Small intestine (tissue), 16 donors: ENCODE data around the gene TESPA1. TPM values are rescaled to one million over a fixed set of nuclear protein-coding genes. Genes with fewer than 3 reads are reported as not detected.
A peak's percentile ranks its signal among the peaks of the same experiment; 100 is the strongest.

Experiments used
- DNase-seq, 2 donors: peaks; one replicate each; pipeline versions ENCODE4 v3.0.0 to v3.0.0-alpha.2; 2013
- FAIRE-seq: peaks from 2 replicates; lab custom pipeline; 2012; peaks lifted over from hg19 to GRCh38; lab: Jason Lieb, UNC
- H3K27ac ChIP-seq, 3 donors: one replicate each; pipeline ENCODE4 v1.5.1; 2013; ENCODE audit warnings: low read length in 2 of 3, mild to moderate bottlenecking in 2 of 3, control low read depth in 1 of 3, inconsistent platforms in 1 of 3, low read depth in 1 of 3, moderate library complexity in 1 of 3
- H3K27me3 ChIP-seq, 3 donors: one replicate each; pipeline ENCODE4 v1.6.1; 2013; ENCODE audit warnings: low read length in 3 of 3, inconsistent platforms in 1 of 3; ENCODE audit not compliant: control insufficient read depth in 3 of 3, insufficient read depth in 3 of 3
- H3K36me3 ChIP-seq, 3 donors: one replicate each; pipeline ENCODE4 v1.6.1; 2013; ENCODE audit warnings: low read length in 3 of 3, inconsistent platforms in 1 of 3, low read depth in 1 of 3, mild to moderate bottlenecking in 1 of 3, moderate library complexity in 1 of 3; ENCODE audit not compliant: control insufficient read depth in 3 of 3, insufficient read depth in 2 of 3
- H3K4me1 ChIP-seq, 3 donors: one replicate each; pipeline ENCODE4 v1.6.1; 2013; ENCODE audit warnings: low read length in 2 of 3, inconsistent platforms in 1 of 3, low read depth in 1 of 3, mild to moderate bottlenecking in 1 of 3, moderate library complexity in 1 of 3; ENCODE audit not compliant: control insufficient read depth in 3 of 3, insufficient read depth in 2 of 3
- H3K4me3 ChIP-seq, 3 donors: one replicate each; pipeline ENCODE4 v1.5.1; 2013; ENCODE audit warnings: low read length in 3 of 3, control low read depth in 1 of 3, inconsistent platforms in 1 of 3, low read depth in 1 of 3, mild to moderate bottlenecking in 1 of 3, moderate library complexity in 1 of 3
- H3K9me3 ChIP-seq, 2 donors: one replicate each; pipeline ENCODE4 v1.6.1; 2013; ENCODE audit warnings: low read depth in 1 of 2, low read length in 1 of 2; ENCODE audit not compliant: control insufficient read depth in 2 of 2, insufficient read depth in 1 of 2
- WGBS, 3 donors: extraction: QIAGEN DNeasy Blood & Tissue Kit; methylation state at CpG; one replicate each; pipeline ENCODE4 v1.1.7; 2013; 5-methylcytosine and 5-hydroxymethylcytosine counted together
- long read RNA-seq, 10 donors: transcript quantifications; one replicate each; lab custom pipeline, GENCODE V29; 2026
- polyA plus RNA-seq, 4 donors: library from polyadenylated mRNA; stranded (reverse) in 3 of 4; unstranded in 1 of 4; fragments of 200-250 nt in 3 of 4; fragments of 120-200 nt in 1 of 4; gene quantifications; one replicate each; pipeline versions ENCODE4 v1.2.1 to v1.2.3, GENCODE V29; 2013
- donor health status: healthy with polysubstance abuse.
- donor health status: control.
- donor health status: control.
- donor health status: Bipolar disorder and iron deficiency.
- donor health status: healthy.

Gene TESPA1
- 1 to 10 TPM in 2 of 4 donors, under 1 TPM in 2; 0.45 to 1.6 (median 0.97) TPM for polyA plus RNA-seq
- long read RNA-seq, donor 1 = 0 reads
- long read RNA-seq, donor 2 = 0 reads
- long read RNA-seq, donor 3 = 0 reads
- long read RNA-seq, donor 4 = 0 reads
- long read RNA-seq, donor 5 = 0 reads
- long read RNA-seq, donor 6 = 0 reads
- long read RNA-seq, donor 7 = 0 reads
- long read RNA-seq, donor 8 = 0 reads
- long read RNA-seq, donor 9 = 0 reads
- long read RNA-seq, donor 10 = 0 reads

GRCh38 chr12:54984658-54985376, at the start of gene TESPA1:
TESPA1 (minus strand) TSS chr12:54984762; CDS start chr12:54974562, 10,200 bp downstream.
- DNase-seq = peak; percentile 9 to 62
- Histone ChIP-seq H3K9me3 (no peaks in the 10 kb centered on the region), H3K36me3 (no peaks in the 10 kb centered on the region), H3K27me3 (peaks cover 0 to 7% (median 0%) of the 10 kb centered on the region in 3 donors), H3K4me3 (no peak within 1 kb of the TSS), H3K27ac (peak within 1 kb of the TSS in 1 of 3 donors; percentile 61), H3K4me1 (no peaks in the 10 kb centered on the region)
- WGBS, 3 donors = 37 to 58% (median 50%) methylated on average over 12 of the region's 12 CpGs
- FAIRE-seq = no peak

DNA sequence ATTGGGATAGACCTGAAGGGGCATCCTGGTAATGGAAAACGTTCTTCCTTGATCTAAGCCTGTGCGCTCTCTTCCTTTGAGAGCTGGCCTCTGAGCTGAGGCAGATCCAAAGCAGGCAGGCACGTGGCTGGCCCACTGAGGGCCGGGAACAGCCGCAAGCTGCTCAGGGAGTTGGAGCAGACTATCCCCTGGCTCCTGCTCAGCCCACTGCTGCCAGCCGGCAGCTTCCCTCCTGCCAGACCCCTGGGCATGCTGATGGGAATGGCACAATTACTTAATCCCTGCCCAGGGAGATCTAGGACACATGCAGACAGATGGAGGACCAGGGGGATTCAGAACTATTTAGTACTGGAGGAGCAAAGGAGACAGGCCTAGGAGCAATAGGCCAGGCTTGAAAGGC, 49.7 kb upstream of the TESPA1 start:
- no peak overlapping the region for H3K4me3 ChIP-seq
- DNase-seq (no peak), FAIRE-seq (no peak)
- WGBS, 3 donors = 64 to 74% (median 67%) methylated on average over 6 of the region's 6 CpGs
- no peaks in the 10 kb centered on the region for H3K9me3 ChIP-seq
- H3K36me3 ChIP-seq = no peaks in the 10 kb centered on the region
- H3K27me3 ChIP-seq = peaks cover 0 to 4% (median 0%) of the 10 kb centered on the region in 3 donors
- H3K4me1 ChIP-seq = no peaks in the 10 kb centered on the region
- no peak overlapping the region for H3K27ac ChIP-seq

GRCh38 chr12:55025508-55025907, 40.9 kb upstream of the TESPA1 start:
- Histone ChIP-seq H3K27ac (no peak overlapping the region), H3K4me1 (no peaks in the 10 kb centered on the region), H3K9me3 (no peaks in the 10 kb centered on the region), H3K36me3 (no peaks in the 10 kb centered on the region), H3K4me3 (no peak overlapping the region), H3K27me3 (no peaks in the 10 kb centered on the region)
- 57 to 71% (median 62%) methylated on average over 2 of the region's 2 CpGs for WGBS, 3 donors
- FAIRE-seq (no peak), DNase-seq (no peak)

DNA sequence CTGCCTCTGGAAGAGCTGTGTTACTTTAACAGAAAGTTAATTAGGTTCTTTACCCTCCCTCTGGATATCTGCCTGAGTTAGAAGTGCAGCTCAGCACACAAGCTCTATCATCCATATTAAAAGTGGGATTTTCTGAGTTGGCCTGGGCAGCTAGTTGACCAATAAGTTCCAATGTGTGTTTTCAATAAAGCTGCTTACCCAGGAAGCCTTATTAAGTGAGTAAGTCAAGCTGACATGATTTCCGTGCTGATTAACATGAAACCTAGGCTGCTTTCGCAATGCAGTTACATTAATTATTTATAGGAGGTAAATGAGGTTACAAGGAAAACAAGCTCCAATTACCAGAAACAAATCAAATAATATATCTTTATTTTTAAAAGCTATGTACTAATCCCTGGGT, 40.0 kb upstream of the TESPA1 start:
- Histone ChIP-seq H3K27ac (no peak overlapping the region), H3K4me3 (no peak overlapping the region), H3K27me3 (peaks cover 0 to 4% (median 0%) of the 10 kb centered on the region in 3 donors), H3K36me3 (no peaks in the 10 kb centered on the region), H3K4me1 (no peaks in the 10 kb centered on the region), H3K9me3 (no peaks in the 10 kb centered on the region)
- 31 to 57% (median 54%) methylated on average over 2 of the region's 2 CpGs for WGBS, 3 donors
- DNase-seq (no peak), FAIRE-seq (no peak)

DNA sequence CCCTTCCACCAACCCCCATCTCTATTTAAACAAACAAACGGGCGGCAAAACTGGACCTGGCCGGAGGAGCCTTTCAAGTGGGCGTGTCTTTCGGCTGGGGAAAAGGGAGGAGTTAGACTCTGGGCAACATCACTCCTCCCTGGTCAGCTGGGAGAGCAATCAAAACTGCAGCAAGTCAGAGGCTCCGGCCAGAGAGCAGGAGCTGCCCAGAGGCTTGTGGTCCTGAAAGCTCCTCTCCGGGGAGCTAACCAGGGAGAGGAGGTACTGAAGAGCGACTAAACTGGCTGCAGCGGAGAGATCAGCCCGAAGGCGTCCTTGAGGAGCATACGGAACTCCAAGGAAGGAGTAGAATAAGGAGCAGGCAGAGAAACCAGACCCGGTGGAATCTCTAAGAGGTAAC, 35.2 kb upstream of the TESPA1 start, which contains the start of gene NEUROD4:
NEUROD4 (plus strand) TSS at position 191 of the 400 bp plus-strand sequence. CDS start 6,466 bp downstream, outside the sequence.
- Histone ChIP-seq H3K4me3 (no peak within 1 kb of the TSS), H3K36me3 (no peaks in the 10 kb centered on the region), H3K27ac (no peak within 1 kb of the TSS), H3K27me3 (peaks cover 0 to 5% (median 4%) of the 10 kb centered on the region in 3 donors), H3K4me1 (no peaks in the 10 kb centered on the region), H3K9me3 (no peaks in the 10 kb centered on the region)
- WGBS, 3 donors = 5 to 14% (median 12%) methylated on average over 13 of the region's 13 CpGs
- FAIRE-seq = no peak
- DNase-seq = peak; percentile 5 to 61

DNA sequence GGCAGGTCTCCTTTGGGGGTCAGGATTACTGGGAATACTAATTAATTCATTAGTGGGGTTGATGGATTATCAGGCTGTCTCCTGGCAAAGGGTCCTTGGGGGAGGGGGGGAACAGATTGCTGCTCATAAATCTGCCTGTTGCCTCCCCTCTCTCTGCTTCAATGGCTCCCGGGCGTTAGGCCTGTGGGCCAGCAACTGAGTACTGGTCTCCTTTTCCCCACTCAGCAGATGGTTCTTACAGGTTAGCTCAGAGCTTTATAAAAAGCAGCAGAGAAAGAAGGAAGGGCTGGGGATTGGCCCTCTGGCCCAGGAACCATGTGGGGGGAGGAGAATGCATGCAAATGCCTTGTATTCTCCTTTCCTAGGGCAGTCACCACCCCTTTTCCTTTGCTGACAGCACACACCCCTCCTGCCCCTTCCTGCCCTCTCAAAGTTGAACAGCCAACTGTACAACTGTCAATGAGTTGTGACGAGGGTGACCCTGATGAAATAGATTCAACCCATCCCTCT, 32.9 kb upstream of the TESPA1 start:
- no peaks in the 10 kb centered on the region for H3K4me1 ChIP-seq
- DNase-seq (no peak), FAIRE-seq (no peak)
- 36 to 64% (median 36%) methylated on average over 3 of the region's 3 CpGs for WGBS, 3 donors
- peaks cover 0 to 2% of the 10 kb centered on the region in 2 donors for H3K9me3 ChIP-seq
- H3K27ac ChIP-seq = no peak overlapping the region
- no peaks in the 10 kb centered on the region for H3K36me3 ChIP-seq
- peaks cover 0 to 5% (median 4%) of the 10 kb centered on the region in 3 donors for H3K27me3 ChIP-seq
- H3K4me3 ChIP-seq = no peak overlapping the region

DNA sequence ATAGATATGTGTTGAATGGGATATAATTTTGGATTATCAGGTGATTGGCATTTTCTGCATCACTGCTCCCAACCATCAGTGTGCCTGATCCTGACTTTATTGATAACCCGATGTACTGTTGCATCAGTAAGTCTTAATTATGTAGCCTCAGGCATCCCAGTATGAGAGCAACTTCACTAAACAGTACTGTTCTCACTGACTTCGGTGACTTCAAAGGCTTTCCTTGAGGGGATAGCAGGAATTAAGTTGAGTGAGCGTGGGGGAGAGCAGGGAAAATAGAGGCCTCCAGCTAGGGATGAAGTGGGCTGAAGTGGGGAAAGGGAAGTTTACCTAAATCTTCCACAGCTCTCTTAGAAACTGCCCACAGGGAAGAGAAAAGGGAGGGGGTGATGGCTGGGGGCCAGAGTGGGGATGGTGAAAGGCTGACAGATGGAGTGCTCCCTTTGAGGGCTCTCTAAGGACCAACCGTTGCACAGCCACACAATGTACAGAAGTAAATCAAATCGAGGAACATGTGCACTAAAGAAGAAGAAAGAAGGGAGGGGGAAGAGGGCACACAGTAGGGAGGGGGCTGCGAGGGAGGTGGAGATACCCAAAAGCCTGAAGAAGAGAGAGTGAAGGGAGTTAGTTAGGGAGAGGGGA, 24.5 kb upstream of the TESPA1 start:
- WGBS, 3 donors = 49 to 61% (median 52%) methylated on average over 6 of the region's 6 CpGs
- Histone ChIP-seq H3K9me3 (peaks cover 0 to 2% of the 10 kb centered on the region in 2 donors), H3K27me3 (peaks cover 0 to 2% (median 0%) of the 10 kb centered on the region in 3 donors), H3K27ac (no peak overlapping the region), H3K4me1 (no peaks in the 10 kb centered on the region), H3K4me3 (no peak overlapping the region), H3K36me3 (no peaks in the 10 kb centered on the region)
- no peak for DNase-seq
- no peak for FAIRE-seq

- no peaks in the 10 kb centered on the region for H3K36me3 ChIP-seq
- H3K27me3 ChIP-seq = peaks cover 0 to 4% (median 0%) of the 10 kb centered on the region in 3 donors
- DNase-seq (no peak), FAIRE-seq (no peak)
- no peaks in the 10 kb centered on the region for H3K4me1 ChIP-seq
- H3K4me3 ChIP-seq = no peak overlapping the region
- 55 to 80% (median 76%) methylated on average over 2 of the region's 2 CpGs for WGBS, 3 donors
- no peak overlapping the region for H3K27ac ChIP-seq
- H3K9me3 ChIP-seq = no peaks in the 10 kb centered on the region
These were observed 17.8 kb upstream of the TESPA1 start for GRCh38 chr12:55002355-55002754.
